ENCODE measurements around the gene ATP12A.

DNA sequence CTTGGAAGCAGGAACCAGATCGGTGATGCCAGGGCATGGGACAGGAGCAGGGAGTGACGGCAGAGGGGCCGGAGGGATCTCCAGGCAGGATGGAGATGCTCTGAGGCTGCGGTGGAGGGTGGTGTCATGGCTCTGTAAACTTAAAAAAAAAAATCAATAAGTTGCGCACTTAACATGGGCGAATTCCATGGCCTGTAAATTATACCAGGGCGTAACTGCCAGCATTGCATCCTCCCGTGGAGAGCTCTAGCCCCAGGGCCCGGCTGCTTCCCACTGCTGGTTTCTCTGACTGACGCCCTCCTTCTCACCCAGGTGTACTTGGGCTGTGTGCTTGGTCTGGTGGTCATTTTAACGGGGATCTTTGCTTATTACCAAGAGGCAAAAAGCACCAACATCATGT lies 8.7 kb downstream of the ATP12A start:
- no peak for TF ChIP-seq POLR2A (IDR thresholded peaks at IDR 0.05; ENCODE audit: low read length)
- TF ChIP-seq GATA1 (IDR thresholded peaks at IDR 0.05; ENCODE audit: low read depth, low read length): no peak
